GM13976 (cell line): ENCODE data around the gene ATG4A.
A peak's percentile ranks its signal among the peaks of the same experiment; 100 is the strongest.

Experiments used
- DNase-seq: peaks from one replicate; pipeline ENCODE4 v3.0.0; 2012; ENCODE audit warnings: low spot score
- in situ Hi-C: fragments of 300-500 bp; cut with MboI; formaldehyde crosslinking; loops from one replicate; pipeline ENCODE4 v1.12.0; 2022; ENCODE audit warnings: low sequenced_read_pairs, mixed read lengths, inconsistent platforms; ENCODE audit not compliant: unreplicated experiment
- TF ChIP-seq, protein P1 (sequence below): IDR thresholded peaks from 2 replicates; pipeline ENCODE4 v1.5.1; 2012; ENCODE audit warnings: borderline replicate concordance, mild to moderate bottlenecking; ENCODE audit not compliant: insufficient read depth; ENCODE audit errors: extremely low read depth, missing control alignments, control extremely low read depth

ATG4A gene, protein sequence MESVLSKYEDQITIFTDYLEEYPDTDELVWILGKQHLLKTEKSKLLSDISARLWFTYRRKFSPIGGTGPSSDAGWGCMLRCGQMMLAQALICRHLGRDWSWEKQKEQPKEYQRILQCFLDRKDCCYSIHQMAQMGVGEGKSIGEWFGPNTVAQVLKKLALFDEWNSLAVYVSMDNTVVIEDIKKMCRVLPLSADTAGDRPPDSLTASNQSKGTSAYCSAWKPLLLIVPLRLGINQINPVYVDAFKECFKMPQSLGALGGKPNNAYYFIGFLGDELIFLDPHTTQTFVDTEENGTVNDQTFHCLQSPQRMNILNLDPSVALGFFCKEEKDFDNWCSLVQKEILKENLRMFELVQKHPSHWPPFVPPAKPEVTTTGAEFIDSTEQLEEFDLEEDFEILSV

DNA sequence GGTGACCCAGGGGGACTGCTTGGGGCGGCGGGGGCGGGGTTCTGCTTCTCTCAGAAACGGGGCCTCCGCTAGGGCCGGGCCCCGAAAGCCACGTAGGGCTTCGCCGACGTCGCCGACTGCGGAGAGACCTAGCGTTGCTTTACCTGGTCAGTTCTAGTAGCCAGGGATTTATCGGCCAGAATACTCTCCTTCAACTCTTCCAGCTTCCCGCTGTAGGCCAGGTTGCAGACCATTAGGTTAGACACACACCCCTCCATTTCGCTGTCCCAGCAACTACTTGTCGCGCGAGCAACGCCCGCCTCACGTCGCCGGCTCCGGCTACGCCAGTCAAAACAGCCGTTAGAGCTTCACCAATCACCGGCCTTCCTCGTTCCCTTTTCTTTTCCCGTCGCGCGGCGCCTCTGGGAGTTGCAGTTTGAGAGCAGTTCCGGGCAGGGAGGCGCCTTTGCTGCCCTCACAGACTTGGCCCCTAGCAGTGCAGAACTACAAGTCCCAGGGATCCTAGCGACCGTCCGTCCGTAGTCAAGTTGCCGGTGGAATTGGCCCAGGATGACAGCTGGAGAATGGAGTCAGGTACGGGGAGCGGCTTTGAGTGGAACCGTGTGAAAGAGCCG, at the start of gene ATG4A, which contains the start of gene PSMD10:
Gene ATG4A, plus strand, starts transcription at position 515 of the 614 bp plus-strand sequence. Its CDS starts 49 bp downstream, at position 564.
Gene PSMD10, minus strand, starts transcription at position 279 of the 614 bp plus-strand sequence. Its CDS starts 22 bp downstream, at position 257.
- peak; percentile 80 for DNase-seq
- in situ Hi-C loops, result no loop called here
- TF ChIP-seq, protein P1, sequence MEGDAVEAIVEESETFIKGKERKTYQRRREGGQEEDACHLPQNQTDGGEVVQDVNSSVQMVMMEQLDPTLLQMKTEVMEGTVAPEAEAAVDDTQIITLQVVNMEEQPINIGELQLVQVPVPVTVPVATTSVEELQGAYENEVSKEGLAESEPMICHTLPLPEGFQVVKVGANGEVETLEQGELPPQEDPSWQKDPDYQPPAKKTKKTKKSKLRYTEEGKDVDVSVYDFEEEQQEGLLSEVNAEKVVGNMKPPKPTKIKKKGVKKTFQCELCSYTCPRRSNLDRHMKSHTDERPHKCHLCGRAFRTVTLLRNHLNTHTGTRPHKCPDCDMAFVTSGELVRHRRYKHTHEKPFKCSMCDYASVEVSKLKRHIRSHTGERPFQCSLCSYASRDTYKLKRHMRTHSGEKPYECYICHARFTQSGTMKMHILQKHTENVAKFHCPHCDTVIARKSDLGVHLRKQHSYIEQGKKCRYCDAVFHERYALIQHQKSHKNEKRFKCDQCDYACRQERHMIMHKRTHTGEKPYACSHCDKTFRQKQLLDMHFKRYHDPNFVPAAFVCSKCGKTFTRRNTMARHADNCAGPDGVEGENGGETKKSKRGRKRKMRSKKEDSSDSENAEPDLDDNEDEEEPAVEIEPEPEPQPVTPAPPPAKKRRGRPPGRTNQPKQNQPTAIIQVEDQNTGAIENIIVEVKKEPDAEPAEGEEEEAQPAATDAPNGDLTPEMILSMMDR, result no peak

DNA sequence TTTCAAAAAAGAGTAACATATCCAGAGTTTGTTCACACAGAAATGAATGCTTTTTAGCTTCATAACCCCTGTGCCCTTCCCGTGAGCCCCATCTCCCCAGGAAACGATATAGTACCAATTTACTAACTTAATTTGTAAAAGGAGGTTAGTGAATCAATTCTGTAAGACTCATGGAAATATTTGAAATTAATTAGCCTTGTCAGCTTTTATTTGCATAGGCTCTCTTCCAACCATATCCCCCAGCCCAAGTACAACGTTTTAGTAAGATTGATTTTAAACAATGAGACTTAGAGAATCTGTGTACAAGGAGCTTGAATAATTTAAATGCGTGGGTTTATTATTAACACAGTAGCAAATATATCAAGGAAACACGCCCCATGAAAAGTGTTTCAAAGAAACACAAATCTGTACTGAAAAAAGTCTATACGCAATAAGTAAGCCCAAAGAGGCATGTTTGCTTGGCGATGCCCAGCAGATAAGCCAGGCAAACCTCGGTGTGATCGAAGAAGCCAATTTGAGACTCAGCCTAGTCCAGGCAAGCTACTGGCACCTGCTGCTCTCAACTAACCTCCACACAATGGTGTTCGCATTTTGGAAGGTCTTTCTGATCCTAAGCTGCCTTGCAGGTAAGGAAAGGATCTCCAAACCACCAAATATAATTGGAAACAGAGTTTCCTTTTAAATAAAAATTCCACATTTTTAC, 46.9 kb upstream of the ATG4A start, which contains the start of gene VSIG1:
Gene VSIG1, plus strand, starts transcription at position 512 of the 703 bp plus-strand sequence. Its CDS starts 66 bp downstream, at position 578.
- TF ChIP-seq, protein P1, result no peak
- in situ Hi-C loops, result no loop called here
- DNase-seq, result no peak

DNA sequence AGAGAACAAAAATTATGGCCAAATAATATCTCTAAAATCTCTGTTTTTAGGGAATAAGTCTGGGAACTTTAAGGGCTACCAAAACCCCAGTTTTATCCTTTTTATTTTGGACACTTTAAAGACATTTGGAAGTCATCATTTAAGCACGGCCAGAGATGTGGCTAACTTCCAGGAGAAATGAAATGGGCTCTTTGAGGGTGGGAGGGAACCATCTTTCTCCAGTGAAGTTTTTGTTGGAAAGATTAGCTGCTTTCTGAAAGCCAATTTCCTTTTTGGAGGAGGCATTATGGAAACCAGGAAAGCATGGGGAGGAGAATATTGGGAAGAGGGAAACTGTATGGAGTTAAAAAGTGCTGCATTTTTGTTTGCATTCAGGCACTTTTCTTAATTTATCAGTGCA, 41.9 kb upstream of the ATG4A start:
- TF ChIP-seq, protein P1, result no peak
- no peak for DNase-seq

DNA sequence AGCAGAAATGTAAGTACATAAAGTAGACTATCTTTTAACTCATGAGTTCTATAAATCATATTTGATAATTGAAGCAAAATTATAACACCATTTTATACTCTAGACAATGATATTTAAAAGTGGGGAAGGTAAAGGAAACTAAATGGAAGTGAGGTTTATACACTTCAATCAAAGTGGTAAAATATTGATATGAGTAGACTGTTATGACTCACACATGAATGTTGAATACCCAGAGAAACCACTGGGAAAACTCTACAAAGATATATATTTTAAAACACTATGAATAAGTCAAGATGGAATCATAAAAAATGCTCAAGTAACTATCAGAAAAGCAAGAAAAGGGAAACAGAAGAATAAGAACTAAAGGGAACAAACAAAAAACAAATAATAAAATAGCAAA, 38.4 kb upstream of the ATG4A start:
- in situ Hi-C loops, result no loop called here
- TF ChIP-seq, protein P1, result no peak

More for the DNA sequence above, 41.9 kb upstream of the ATG4A start:
- in situ Hi-C loops, result no loop called here

DNA sequence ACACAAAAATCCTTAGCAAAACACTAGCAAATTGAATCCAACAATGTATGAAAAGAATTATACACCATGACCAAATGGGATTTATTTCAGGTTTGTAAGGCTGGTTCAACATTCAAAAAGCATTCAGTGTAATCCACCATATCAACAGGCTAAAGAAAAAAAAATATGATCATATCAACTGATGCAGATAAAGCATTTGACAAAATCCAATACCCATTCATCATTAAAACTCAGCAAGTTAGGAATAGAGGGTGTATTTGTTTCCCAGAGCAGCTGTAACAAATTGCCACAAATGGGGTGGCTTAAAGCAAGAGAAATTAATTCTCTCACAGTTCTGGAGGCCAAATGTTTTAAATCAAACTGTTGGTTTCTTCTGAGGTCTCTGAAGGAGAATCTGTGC, 36.0 kb upstream of the ATG4A start:
- in situ Hi-C loops, result no loop called here
- no peak for DNase-seq
- TF ChIP-seq, protein P1, result no peak

More for the DNA sequence above, 38.4 kb upstream of the ATG4A start:
- DNase-seq, result no peak

DNA sequence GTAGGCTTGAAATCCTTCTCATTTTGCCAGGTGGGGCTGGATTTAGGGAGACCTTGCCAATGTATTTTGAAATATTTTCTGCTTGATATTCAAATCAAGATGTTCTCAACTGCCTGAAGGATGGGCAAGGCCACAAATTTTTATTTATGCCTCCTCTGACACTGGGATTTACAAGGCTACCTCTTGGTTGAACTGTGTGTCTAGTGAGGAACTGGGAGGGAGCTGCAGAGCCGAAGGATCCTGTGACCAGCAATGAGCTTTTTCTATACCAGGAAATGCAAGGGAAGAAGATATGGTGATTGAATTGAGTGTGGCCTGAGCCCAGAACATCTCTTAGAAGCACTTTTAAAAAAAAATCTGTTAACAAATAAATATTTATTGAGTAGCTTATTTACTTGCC, 31.8 kb upstream of the ATG4A start:
- TF ChIP-seq, protein P1, result no peak
- DNase-seq, result no peak
- in situ Hi-C loops, result no loop called here
